Right ventricle myocardium superior (tissue), 1 donor: ENCODE measurements around the gene ZNF239. TPM values are rescaled to one million over a fixed set of nuclear protein-coding genes. Genes with fewer than 3 reads are reported as not detected.
"Not testable (repeated sequence)": the region's sequence is repeated elsewhere in the genome, so short reads cannot be mapped to it uniquely, and the experiment has no call there.

ENCODE experiments used
- ATAC-seq: fragments of 200-7000 bp; cut with Tn5 transposase; one replicate; pipeline ENCODE4 v1.9.1; 2020; ENCODE audit warnings: mild to moderate bottlenecking; ENCODE audit not compliant: poor library complexity
- DNase-seq: peaks from one replicate; pipeline ENCODE4 v3.0.0-alpha.2; 2020
- intact Hi-C: fragments of 100-400 bp; cut with DNase I; formaldehyde crosslinking; loops from one replicate; pipeline ENCODE4 v1.11.2; 2022
- long read RNA-seq: library from polyadenylated mRNA; unstranded; transcript quantifications from one replicate; pipeline ENCODE4 v2.0.0, GENCODE V29; 2021
- total RNA-seq: library from RNA; stranded (reverse); fragmentation: NEBNext Ultra II Directional; extraction: Animal tissue kit (Norgen Biotek cat#: 25700); gene quantifications from one replicate; pipeline ENCODE4 v1.2.1, GENCODE V29; 2021
- donor health status: DM: no; HTN: yes; CAD: no; lungs with severe emphysema.

ZNF239 gene
- 2.0 TPM for total RNA-seq
- long read RNA-seq, partial matches to known transcripts, result 0 of 5 reads
- long read RNA-seq, other reads (novel, unspliced or antisense), result 1 of 5 reads

DNA sequence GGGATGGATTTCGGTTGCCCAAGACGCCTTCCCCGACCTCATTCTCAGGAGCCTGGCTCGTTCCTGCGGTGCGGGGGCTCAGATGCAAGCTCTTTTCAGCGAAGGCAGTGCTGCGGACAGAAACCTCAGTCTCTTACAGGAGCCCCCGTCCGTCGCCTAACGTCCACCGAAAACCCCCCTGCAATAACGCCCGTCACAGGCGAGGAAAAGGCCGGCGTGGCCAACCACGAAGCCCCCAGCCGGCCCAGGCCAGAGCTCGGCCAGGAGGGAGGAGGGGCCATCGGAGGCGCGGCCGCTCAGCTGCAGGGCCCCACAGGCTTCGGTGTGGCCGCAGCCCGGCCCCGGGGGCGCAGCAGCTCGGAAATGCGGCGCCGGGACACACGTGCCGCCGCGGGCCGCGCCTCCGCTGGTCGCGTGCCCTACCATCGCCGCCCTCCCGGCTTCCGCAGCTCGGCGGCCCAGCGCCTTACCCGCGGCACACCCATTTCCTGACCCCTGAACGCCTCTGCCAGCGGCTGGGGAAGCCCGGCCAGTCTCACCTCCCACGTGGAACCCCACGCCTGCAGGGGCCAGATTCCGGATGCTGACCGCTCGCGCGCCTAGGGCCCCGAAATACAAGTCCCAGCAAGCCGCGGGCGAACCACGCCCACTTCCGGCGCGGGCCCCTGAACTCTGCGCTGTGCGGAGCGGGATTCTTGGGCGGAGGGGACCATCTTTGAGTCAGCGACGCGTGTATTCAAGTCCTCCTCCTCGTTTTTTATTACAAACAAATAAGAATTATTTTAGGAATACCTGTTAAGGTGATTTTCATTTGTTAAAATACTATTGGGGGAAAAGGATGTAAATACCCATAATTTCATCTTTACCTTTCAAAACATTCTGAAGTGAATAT is at the start of gene ZNF239:
ZNF239 (minus strand) TSS at position 616 of the 892 bp plus-strand sequence. CDS start 16,537 bp downstream, outside the sequence.
- intact Hi-C loops, result no loop called here
- ATAC-seq (peak; percentile 99), DNase-seq (peak; percentile 96)

DNA sequence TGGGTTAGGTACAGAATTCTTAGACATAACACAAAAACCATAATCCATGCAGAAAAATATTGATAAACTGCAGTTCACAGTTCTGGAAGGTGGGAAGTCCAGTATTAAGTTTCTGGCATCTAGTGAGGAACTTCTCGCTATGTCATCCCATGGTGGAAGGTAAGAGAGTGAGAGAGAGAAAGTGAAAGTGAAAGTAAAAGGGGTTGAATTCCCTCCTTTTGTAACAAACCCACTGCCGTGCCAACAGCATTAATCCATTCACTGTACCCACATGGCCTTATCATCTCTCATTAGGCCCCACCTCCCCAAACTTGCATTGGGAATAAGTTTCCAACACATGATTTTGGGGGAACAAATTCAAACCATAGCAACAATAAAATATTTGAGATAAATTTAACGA is 48.9 kb upstream of the ZNF239 start:
- intact Hi-C loops, result no loop called here
- DNase-seq, result no peak
- ATAC-seq, result no peak

DNA sequence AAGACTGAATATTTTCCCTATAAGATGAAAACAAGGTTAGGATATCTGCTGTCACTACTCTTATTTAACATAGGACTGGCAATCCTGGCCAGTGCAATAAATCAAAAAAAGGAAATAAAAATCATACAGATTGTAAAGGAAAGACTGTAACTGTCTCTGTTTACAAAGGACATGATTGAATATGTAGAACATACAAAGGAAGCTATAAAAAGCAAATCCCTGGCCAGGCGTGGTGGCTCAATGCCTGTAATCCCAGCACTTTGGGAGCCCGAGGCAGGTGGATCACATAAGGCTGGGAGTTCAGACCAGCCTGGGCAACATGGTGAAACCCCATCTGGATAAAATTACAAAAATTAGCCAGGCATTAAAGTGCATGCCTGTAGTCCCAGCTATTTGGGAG is 47.6 kb upstream of the ZNF239 start:
- DNase-seq, result no peak
- intact Hi-C loops, result no loop called here
- ATAC-seq, result no peak

DNA sequence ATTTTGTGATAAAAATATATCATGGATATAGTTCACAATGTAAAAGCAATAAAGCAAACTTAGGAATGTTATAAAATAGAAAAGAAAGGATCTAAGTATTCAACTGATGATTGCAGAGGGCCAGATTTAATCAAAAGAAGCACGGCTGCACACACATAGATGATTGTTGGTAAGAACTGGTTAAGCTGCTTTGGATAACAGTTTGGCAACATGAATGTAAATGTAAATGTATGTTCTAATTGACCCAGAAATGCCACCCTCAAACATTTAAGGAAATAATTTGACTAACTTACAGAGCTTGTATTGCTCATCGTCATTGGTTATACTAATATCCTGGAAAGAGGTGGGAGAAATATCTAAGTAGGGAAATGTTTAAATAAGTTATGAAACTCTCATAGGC is 45.0 kb upstream of the ZNF239 start:
- intact Hi-C loops, result no loop called here
- ATAC-seq, result no peak
- DNase-seq, result no peak

DNA sequence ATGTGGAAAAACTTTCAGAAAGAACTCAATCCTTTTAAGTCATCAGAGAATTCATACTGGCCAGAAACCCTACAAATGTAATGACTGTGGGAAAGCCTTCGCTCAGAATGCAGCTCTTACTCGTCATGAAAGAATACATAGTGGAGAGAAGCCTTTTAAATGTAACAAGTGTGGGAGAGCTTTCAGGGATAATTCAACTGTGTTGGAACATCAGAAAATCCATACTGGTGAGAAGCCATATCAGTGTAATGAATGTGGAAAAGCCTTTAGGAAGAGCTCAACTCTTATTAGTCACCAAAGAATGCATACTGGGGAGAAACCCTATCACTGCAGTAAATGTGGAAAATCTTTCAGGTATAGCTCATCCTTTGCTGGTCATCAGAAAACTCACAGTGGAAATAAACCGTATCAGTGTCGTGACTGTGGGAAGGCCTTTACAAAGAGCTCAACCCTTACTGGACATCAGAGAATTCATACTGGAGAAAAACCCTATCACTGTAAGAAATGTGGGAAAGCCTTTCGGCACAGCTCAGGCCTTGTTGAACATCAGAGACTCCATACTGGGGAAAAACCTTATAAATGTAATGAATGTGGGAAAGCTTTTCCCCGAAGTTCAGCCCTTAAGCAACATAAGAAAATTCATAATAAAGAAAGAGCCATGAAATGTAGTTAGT is 42.4 kb upstream of the ZNF239 start:
- no peak for ATAC-seq
- intact Hi-C loops, result no loop called here
- DNase-seq, result no peak

DNA sequence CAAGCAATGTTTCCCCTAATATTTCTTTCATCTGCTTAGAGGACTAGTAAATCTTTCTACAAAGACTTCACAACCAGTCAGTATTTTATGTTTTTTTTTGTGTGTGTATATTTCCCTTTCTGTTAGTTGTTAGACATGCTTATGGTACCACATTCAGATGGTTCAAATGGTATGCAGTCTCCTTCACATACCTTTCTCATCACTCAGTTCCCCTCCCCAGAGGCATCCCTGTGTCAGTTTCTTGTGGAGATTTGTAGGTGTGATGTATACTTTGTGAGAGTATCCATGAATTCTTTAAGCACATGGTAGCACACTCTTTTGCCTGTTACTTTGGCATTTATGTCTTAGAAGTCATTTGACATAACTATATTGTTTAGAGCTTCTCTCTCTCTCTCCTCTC is 36.2 kb upstream of the ZNF239 start:
- ATAC-seq, result no peak
- intact Hi-C loops, result no loop called here
- DNase-seq, result no peak

DNA sequence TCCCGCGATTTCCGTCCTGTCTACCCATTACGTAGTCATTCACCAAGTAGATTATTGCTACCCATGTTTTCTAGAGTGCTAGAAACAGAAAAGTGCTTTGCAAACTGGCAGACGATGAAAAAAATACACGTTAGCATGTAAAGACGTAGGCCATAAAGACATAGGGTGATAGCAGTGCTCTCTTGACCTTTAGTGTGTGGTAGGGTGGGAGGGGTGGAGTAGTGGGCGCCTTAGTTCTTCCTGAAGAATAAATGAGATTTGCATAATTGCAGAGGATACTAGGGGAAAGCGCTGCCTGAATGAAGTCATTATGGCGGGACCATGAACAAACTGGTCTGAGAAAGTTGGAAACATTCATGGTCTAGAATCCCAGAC is 32.8 kb upstream of the ZNF239 start:
- intact Hi-C loops, result no loop called here

DNA sequence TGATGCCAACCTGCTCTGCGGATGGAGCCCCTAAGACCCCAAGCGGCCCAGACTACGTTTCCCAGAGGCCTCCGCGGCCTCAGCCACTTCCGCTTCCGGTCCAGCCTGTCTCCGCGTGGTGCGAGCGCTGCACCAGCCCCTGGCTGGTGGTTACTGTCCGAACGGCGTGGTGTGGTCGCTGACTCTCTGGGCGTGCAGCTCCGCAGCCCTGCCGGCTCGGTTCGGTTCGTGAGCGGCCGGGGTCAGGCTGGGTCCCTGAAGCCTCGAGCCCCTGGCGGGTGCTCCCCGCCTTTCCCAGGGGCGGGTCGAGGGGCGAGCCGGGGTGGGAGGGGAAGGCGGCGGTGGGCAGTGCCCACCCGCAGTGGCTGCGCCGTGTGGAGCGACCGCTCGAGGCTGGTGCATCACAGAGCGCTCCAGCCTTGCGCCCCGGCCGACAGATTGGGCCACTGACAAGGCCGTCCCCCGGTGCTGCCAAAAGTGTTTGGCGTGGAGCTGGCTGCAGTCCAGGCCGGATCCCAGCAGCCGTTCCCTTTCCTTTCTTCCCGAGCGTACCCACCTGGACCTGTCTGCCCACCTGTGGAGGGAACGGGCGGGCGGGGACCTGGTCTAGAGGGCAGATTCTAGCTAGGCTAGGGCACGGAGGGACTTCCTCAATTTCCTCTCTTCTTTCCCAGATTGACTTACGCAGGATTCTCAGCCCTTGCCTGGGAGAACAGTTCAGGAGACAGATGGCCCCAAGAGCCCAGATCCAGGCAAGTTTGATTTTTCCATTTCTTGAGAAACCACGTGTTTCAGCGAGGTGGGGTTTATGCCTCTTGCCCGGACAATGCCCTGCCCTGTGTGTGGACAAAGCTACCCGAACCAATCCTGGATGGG is 32.1 kb upstream of the ZNF239 start, which contains the start of gene ZNF485:
ZNF485 (plus strand) TSS at position 116 of the 876 bp plus-strand sequence; CDS start at position 729, 613 bp downstream.
- intact Hi-C loops, result no loop called here
- DNase-seq (peak; percentile 88), ATAC-seq (peak; percentile 99)

More for the DNA sequence above, 32.8 kb upstream of the ZNF239 start:
- DNase-seq (no peak), ATAC-seq (no peak)

DNA sequence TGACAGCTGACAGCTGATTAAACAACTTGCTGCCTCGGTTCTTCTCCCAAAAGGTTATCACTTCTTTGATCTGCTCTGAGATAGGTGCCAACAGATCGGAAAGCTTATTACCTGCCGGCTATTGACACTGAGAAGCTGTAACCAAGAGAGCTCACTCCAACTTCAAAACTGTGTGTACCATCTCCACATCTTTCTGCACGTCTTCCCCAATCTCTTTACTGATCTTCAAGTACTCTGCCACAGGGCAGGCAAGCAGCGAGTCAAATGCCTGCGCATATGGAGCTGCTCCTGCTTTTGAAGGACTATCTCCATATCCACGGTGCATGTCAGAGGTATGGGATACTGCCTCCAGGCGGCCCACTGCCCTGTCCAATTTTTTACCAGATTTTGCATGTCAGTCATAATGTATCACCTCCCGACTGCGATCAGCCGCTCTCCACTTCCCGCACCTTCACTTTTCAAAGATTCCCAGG is 31.5 kb upstream of the ZNF239 start:
- DNase-seq, result no peak
- intact Hi-C loops, result no loop called here
- ATAC-seq, result peak; percentile 45

DNA sequence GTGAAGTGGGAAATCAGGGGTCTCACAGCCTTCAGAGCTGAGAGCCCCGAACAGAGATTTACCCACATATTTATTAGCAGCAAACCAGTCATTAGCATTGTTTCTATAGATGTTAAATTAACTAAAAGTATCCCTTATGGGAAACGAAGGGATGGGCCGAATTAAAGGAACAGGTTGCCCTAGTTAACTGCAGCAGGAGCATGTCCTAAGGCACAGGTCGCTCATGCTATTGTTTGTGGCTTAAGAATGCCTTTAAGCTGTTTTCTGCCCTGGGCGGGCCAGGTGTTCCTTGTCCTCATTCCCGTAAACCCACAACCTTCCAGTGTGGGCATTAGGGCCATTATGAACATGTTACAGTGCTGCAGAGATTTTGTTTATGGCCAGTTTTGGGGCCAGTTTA is 27.2 kb upstream of the ZNF239 start:
- intact Hi-C loops, ATAC-seq, DNase-seq: not testable (repeated sequence)

DNA sequence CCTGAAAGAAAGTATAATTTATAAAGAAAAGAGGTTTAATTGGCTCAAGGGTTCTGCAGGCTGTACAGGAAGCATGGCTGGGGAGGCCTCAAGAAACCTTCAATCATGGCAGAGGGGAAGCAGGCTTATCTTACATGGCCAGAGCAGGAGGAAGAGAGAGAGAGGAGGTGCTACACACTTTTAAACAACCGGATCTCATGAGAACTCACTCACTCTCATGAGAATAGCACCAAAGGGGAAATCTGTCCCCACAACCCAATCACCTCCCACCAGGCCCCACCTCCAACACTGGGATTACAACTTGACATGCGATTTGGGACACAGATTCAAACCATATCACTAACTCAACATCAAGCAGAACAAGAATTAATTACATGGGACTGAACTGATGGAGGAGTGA is 24.9 kb upstream of the ZNF239 start:
- no peak for ATAC-seq
- DNase-seq, result no peak
- intact Hi-C loops, result no loop called here

DNA sequence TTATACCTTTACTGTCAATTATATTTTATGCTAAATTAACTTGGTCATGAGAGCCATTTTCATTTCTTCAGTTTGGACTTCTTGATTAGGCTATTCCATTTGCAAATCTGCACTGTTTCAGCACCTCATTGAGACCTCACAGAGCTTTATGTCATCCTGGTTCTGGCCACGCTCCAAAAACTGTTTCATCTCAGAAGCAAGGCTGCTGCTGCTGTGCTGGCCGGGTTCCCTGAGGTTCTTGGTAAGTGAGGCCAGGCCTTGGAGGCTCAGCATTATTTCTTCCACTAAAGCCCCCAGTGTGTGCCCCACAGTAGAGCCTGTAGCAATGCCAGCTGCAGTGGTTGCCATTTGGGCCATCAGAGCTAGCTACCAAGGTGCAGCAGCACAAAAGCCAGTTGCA is 24.0 kb upstream of the ZNF239 start:
- peak; percentile 58 for ATAC-seq
- intact Hi-C loops, result no loop called here

DNA sequence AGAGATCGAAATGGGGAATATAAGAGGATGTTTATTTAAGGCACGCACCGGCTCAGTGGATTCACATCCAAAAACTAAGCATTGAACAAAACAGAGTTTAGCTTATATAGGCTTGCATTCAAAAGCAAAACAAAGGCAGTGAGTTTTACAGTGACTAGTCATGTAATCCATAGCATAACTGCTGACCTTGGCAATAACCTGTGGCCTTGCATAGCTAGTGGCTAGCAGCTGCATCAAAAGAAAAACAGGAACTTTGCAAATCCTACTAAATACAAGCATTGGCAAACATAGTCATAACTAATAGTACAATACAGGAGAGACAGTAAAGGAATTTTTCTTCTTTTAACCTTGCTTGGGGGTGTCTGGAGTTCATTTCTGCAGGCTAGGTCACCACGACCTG is 22.1 kb upstream of the ZNF239 start:
- peak; percentile 22 for ATAC-seq
- intact Hi-C loops, result no loop called here
- DNase-seq, result no peak

More for the DNA sequence above, 24.0 kb upstream of the ZNF239 start:
- peak; percentile 47 for DNase-seq

DNA sequence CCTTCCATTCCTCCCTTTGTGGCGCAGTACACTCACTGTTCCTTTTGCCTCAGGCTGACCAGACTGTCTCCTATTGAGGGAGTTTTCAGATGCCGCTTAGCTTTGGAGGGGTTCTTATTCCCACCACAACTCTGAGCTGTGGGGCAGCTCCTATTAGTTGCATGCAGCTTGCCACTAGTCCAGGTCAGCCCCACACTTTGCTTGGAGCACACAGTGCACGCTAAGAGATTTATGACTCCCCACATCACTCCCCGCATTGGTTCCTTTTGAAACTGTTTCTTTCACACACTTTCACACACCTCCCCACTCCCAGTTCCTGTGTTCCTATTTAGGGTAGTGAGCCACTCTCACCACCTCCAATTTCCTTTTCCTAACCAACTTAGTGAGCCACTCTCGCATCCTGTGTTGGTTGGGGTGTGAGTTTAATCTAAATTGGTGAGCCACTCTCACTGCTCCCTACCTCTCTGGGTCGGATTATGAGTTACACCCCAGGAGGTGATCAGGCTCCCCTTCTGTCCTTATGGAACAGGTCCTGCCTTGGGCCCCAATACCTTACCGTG is 21.4 kb upstream of the ZNF239 start:
- DNase-seq, result no peak
- intact Hi-C loops, result no loop called here
- no peak for ATAC-seq

DNA sequence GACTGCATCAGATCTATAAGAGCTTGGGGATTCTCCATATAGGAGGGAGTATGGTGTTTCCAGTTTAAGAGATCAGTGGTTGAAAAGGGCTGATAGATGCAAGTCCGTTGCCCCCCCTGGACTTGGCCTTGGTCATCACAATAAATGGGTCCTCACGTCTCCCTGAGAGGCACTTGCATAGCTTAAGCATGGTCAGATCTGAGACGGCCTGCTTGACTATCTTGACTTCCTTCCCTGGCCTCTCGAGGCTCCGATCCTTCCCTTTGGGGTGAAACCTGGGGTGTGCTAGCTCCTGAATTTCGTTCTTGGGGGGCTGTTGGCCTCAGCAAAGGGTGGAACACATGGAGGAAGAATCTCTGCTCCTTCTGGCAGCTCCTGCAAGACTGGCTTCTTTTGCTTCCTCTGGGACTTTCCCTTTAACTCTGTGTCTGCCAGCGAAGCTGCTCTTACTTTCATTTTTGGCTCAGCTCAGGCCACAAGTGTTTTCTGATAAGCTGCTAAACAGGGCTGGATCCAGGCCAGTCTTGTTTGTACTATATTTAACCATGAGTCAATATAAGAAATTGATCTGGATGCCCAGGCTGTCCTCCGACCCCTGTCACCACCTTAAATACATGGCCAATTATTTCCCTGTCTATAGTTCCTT is 20.7 kb upstream of the ZNF239 start:
- DNase-seq (no peak), ATAC-seq (peak; percentile 69)
- intact Hi-C loops, result no loop called here

DNA sequence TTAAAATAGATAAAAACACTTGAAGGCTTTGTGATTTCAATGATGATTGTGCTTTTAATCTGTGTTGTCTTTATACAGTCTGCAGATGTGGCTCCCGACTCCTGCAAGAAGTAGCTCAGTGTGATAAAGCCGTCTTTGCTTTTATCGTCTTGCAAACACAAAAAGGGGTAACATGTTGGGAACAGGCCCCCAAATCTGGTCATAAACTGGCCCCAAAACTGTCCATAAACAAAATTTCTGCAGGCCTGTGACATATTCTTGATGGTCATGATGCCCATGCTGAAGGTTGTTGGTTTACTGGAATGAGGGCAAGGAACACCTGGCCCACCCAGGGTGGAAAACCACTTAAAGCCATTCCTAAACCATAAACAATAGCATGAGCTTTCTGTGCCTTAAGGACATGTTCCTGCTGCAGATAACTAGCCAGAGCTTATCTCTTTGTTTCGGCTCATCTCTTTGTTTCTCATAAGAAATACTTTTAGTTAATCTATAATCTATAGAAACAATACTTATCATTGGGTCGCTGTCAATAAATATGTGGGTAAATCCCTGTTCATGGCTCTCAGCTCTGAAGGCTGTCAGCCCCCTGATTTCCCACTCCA is 17.0 kb upstream of the ZNF239 start:
- ATAC-seq (no peak), DNase-seq (no peak)
- intact Hi-C loops, result no loop called here

DNA sequence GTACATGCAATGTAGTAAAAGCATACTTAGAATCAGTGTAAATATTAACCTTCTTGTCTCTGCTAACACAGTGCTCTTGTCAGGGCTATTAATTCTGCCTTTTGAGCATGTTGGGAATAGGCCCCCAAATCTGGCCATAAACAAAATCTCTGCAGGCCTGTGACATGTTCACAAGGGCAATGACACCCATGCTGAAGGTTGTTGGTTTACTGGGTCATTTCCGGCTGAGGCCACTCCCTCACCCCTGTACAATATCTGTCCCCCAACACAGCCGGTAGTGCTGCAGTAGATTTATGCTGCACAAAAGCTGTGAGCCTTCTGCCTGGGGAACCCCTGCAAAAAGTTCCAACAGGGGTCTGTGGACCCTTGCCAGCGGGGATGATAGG is 12.3 kb upstream of the ZNF239 start:
- ATAC-seq, intact Hi-C loops: not testable (repeated sequence)

More for the DNA sequence above, 12.3 kb upstream of the ZNF239 start:
- not testable (repeated sequence) for DNase-seq
